ENCODE measurements around the gene ADAMTS18. TPM values are rescaled to one million over a fixed set of nuclear protein-coding genes. Genes with fewer than 3 reads are reported as not detected.

The ADAMTS18 gene, protein sequence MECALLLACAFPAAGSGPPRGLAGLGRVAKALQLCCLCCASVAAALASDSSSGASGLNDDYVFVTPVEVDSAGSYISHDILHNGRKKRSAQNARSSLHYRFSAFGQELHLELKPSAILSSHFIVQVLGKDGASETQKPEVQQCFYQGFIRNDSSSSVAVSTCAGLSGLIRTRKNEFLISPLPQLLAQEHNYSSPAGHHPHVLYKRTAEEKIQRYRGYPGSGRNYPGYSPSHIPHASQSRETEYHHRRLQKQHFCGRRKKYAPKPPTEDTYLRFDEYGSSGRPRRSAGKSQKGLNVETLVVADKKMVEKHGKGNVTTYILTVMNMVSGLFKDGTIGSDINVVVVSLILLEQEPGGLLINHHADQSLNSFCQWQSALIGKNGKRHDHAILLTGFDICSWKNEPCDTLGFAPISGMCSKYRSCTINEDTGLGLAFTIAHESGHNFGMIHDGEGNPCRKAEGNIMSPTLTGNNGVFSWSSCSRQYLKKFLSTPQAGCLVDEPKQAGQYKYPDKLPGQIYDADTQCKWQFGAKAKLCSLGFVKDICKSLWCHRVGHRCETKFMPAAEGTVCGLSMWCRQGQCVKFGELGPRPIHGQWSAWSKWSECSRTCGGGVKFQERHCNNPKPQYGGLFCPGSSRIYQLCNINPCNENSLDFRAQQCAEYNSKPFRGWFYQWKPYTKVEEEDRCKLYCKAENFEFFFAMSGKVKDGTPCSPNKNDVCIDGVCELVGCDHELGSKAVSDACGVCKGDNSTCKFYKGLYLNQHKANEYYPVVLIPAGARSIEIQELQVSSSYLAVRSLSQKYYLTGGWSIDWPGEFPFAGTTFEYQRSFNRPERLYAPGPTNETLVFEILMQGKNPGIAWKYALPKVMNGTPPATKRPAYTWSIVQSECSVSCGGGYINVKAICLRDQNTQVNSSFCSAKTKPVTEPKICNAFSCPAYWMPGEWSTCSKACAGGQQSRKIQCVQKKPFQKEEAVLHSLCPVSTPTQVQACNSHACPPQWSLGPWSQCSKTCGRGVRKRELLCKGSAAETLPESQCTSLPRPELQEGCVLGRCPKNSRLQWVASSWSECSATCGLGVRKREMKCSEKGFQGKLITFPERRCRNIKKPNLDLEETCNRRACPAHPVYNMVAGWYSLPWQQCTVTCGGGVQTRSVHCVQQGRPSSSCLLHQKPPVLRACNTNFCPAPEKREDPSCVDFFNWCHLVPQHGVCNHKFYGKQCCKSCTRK (N-terminal part only)
- 1.7 TPM for total RNA-seq (ENCODE audit: unreplicated experiment)
- long read RNA-seq, partial matches to known transcripts, result 0 of 1 reads
- long read RNA-seq, other reads (novel, unspliced or antisense), result 1 of 1 reads

DNA sequence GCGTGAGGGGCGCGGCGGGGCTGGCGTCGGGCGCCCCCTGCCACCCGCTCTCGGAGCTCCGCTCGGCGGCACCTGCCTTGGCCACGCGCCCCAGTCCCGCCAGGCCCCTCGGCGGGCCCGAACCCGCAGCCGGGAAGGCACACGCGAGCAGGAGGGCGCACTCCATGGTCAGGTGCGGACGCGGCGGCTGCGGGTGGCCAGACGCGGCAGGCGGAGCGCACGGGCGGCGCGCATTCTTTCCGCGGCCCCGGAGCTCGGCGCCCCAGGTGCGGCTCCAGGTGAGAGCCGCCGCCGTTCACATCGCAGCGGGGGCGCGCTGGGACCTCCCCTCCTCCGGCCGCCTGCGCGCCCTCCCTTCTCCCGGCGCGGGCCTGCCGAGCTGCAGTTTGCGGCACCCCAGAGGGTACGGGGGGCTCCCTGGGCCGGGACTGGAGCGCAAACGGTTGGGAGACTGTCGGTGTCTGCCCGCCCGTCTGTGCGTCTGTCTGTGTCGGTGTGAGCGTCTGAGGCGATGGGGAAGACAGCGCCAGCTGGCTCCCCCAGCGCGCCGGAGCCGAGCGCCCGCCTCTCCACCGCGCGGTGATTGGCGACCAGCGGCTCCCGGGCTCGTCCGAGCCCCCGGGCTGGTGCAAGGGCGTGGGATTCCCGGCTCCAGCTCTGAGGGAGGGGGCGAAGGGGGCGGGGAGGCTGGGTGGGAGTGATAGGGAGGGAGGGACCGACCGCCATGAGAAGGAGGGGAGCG lies at the start of gene ADAMTS18:
Gene ADAMTS18 (minus strand): TSS at position 505 of the 742 bp plus-strand sequence. CDS start 339 bp downstream, at position 166.
- peaks cover 28% of the 10 kb centered on the region for H3K4me1 Mint-ChIP-seq (ENCODE audit: low read depth, unreplicated experiment)
- peaks cover 3% of the 10 kb centered on the region for H3K9me3 Mint-ChIP-seq (ENCODE audit: unreplicated experiment)
- TF ChIP-seq CTCF (IDR thresholded peaks at IDR 0.05; ENCODE audit: partially characterized antibody, unreplicated experiment), result no peak
- no peak within 1 kb of the TSS for H3K27ac Mint-ChIP-seq (ENCODE audit: unreplicated experiment)
- DNase-seq, result peak; percentile 61
- peak within 1 kb of the TSS; percentile 84 for H3K4me3 Mint-ChIP-seq (ENCODE audit: unreplicated experiment)
- no peaks in the 10 kb centered on the region for H3K36me3 Mint-ChIP-seq (ENCODE audit: unreplicated experiment)
- H3K27me3 Mint-ChIP-seq (ENCODE audit: unreplicated experiment), result peaks cover 8% of the 10 kb centered on the region

- Mint-ChIP-seq H3K27me3 (ENCODE audit: unreplicated experiment) (peaks cover 3% of the 10 kb centered on the region), H3K36me3 (ENCODE audit: unreplicated experiment) (peaks cover 5% of the 10 kb centered on the region), H3K27ac (ENCODE audit: unreplicated experiment) (no peak overlapping the region), H3K9me3 (ENCODE audit: unreplicated experiment) (no peaks in the 10 kb centered on the region), H3K4me3 (ENCODE audit: unreplicated experiment) (no peak overlapping the region), H3K4me1 (ENCODE audit: low read depth, unreplicated experiment) (no peaks in the 10 kb centered on the region)
- no peak for TF ChIP-seq CTCF (IDR thresholded peaks at IDR 0.05; ENCODE audit: partially characterized antibody, unreplicated experiment)
- no peak for DNase-seq
Observed at GRCh38 chr16:77480681-77481315, 46.0 kb upstream of the ADAMTS18 start.

- H3K9me3 Mint-ChIP-seq (ENCODE audit: unreplicated experiment), result peaks cover 3% of the 10 kb centered on the region
- no peak overlapping the region for H3K4me3 Mint-ChIP-seq (ENCODE audit: unreplicated experiment)
- H3K27ac Mint-ChIP-seq (ENCODE audit: unreplicated experiment), result no peak overlapping the region
- no peak for DNase-seq
- no peaks in the 10 kb centered on the region for H3K36me3 Mint-ChIP-seq (ENCODE audit: unreplicated experiment)
- peaks cover 3% of the 10 kb centered on the region for H3K27me3 Mint-ChIP-seq (ENCODE audit: unreplicated experiment)
- peaks cover 20% of the 10 kb centered on the region for H3K4me1 Mint-ChIP-seq (ENCODE audit: low read depth, unreplicated experiment)
- no peak for TF ChIP-seq CTCF (IDR thresholded peaks at IDR 0.05; ENCODE audit: partially characterized antibody, unreplicated experiment)
Observed at GRCh38 chr16:77472262-77472661, 37.4 kb upstream of the ADAMTS18 start.

- Mint-ChIP-seq H3K27me3 (ENCODE audit: unreplicated experiment) (peaks cover 3% of the 10 kb centered on the region), H3K9me3 (ENCODE audit: unreplicated experiment) (peaks cover 3% of the 10 kb centered on the region), H3K4me1 (ENCODE audit: low read depth, unreplicated experiment) (peaks cover 20% of the 10 kb centered on the region), H3K4me3 (ENCODE audit: unreplicated experiment) (no peak overlapping the region), H3K27ac (ENCODE audit: unreplicated experiment) (no peak overlapping the region), H3K36me3 (ENCODE audit: unreplicated experiment) (no peaks in the 10 kb centered on the region)
- DNase-seq, result no peak
- TF ChIP-seq CTCF (IDR thresholded peaks at IDR 0.05; ENCODE audit: partially characterized antibody, unreplicated experiment), result no peak
Observed at GRCh38 chr16:77470851-77471250, 36.0 kb upstream of the ADAMTS18 start.
